Gastroesophageal sphincter (tissue), 3 donors: ENCODE measurements around the gene CDH13.

Experiments used
- CTCF ChIP-seq, 4 experiments: fragments of 200-600 bp in 2 of 4; fragments of 450-650 bp in 2 of 4; sonication (generic) in 1 of 4; IDR thresholded peaks; one replicate each; pipeline ENCODE4 v1.5.1; 2017 to 2019; ENCODE audit warnings: antibody characterized with exemption in 4 of 4, mild to moderate bottlenecking in 2 of 4, moderate library complexity in 2 of 4
- EP300 ChIP-seq: sonication (generic); formaldehyde crosslinking; IDR thresholded peaks from one replicate; pipeline ENCODE4 v1.6.1; 2017; ENCODE audit warnings: antibody characterized with exemption, mild to moderate bottlenecking

- TF ChIP-seq EP300 (no peak), CTCF (IDR thresholded peaks at IDR 0.05) (no peak)
Observed at GRCh38 chr16:83447560-83447959, 820.8 kb downstream of the CDH13 start.
